Spleen (tissue), 7 donors: Measurements from ENCODE around the gene TEX36.

ENCODE experiments used
- POLR2AphosphoS5 ChIP-seq, 3 donors: sonication (generic); formaldehyde crosslinking; IDR thresholded peaks; one replicate each; pipeline ENCODE4 v1.5.1; 2017; ENCODE audit warnings: antibody characterized with exemption in 3 of 3
- TF ChIP-seq, protein P1 (sequence below), 11 experiments: fragments of 200-600 bp in 7 of 11; fragments of 450-650 bp in 4 of 11; sonication (generic) in 4 of 11; IDR thresholded peaks in 8 of 11; conservative IDR thresholded peaks in 3 of 11; 1 replicate in 7 of 11; 2 replicates in 4 of 11; pipeline versions ENCODE4 v1.4.0 to v1.8.0; 2016 to 2021; ENCODE audit warnings: antibody characterized with exemption in 11 of 11, inconsistent platforms in 4 of 11, mild to moderate bottlenecking in 1 of 11
- donor health status: DM: no; HTN: no; CAD: no; lungs with moderate emphysema.
- donor health status: DM: no; HTN: no; CAD: no.
- donor health status: DM: no; HTN: no; CAD: no.

DNA sequence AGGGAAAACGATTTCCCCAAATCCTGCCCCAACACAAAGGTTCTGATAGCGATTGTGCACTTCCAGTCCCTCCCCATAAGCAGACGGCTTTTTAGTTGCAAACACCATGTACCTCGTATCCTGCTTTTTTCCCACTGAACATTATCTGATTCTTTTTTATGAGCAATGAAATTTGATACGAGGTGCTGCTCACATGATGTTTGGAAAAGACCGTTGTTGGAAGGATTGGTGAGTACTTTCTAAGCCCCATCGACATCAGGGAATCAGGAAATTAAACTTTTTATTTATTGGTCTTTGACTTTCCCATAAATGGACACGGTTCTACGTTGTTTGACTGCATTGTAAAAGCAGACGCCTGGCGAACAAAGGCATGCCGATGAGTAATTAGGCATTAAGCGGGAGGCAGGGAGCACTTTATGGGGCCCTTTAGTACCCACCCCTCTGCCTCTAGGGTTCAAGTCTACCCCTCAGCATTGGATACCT, 49.4 kb downstream of the TEX36 start:
- TF ChIP-seq, protein P1, sequence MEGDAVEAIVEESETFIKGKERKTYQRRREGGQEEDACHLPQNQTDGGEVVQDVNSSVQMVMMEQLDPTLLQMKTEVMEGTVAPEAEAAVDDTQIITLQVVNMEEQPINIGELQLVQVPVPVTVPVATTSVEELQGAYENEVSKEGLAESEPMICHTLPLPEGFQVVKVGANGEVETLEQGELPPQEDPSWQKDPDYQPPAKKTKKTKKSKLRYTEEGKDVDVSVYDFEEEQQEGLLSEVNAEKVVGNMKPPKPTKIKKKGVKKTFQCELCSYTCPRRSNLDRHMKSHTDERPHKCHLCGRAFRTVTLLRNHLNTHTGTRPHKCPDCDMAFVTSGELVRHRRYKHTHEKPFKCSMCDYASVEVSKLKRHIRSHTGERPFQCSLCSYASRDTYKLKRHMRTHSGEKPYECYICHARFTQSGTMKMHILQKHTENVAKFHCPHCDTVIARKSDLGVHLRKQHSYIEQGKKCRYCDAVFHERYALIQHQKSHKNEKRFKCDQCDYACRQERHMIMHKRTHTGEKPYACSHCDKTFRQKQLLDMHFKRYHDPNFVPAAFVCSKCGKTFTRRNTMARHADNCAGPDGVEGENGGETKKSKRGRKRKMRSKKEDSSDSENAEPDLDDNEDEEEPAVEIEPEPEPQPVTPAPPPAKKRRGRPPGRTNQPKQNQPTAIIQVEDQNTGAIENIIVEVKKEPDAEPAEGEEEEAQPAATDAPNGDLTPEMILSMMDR (IDR thresholded peaks at IDR 0.05 in 8 of 11, conservative IDR thresholded peaks at IDR 0.05 in 3 of 11): no peak
- TF ChIP-seq POLR2AphosphoS5 (IDR thresholded peaks at IDR 0.05): no peak
